Liver (tissue), 9 donors: ENCODE results near the gene CISD1. TPM values are rescaled to one million over a fixed set of nuclear protein-coding genes. Genes with fewer than 3 reads are reported as not detected.
A peak's percentile ranks its signal among the peaks of the same experiment; 100 is the strongest.

Experiments used
- DNase-seq: peaks from one replicate; pipeline ENCODE4 v3.0.0-alpha.2; 2017; ENCODE audit warnings: low spot score
- H3K27ac ChIP-seq, 2 donors: one replicate each; pipeline ENCODE4 v1.7.0; 2013; ENCODE audit warnings: inconsistent platforms in 2 of 2, low read length in 2 of 2, control low read depth in 1 of 2, low read depth in 1 of 2, mild to moderate bottlenecking in 1 of 2
- H3K27me3 ChIP-seq, 4 donors: one replicate each; pipeline versions ENCODE4 v1.6.1 to v1.7.0; 2013; ENCODE audit warnings: low read length in 3 of 4, inconsistent platforms in 1 of 4, mild to moderate bottlenecking in 1 of 4, moderate library complexity in 1 of 4; ENCODE audit not compliant: control insufficient read depth in 4 of 4, insufficient read depth in 4 of 4
- H3K36me3 ChIP-seq, 4 donors: one replicate each; pipeline versions ENCODE4 v1.6.1 to v1.7.0; 2013; ENCODE audit warnings: low read length in 3 of 4, mild to moderate bottlenecking in 3 of 4, low read depth in 1 of 4, moderate library complexity in 1 of 4; ENCODE audit not compliant: control insufficient read depth in 4 of 4, insufficient read depth in 3 of 4
- H3K4me1 ChIP-seq, 4 donors: one replicate each; pipeline versions ENCODE4 v1.6.1 to v1.7.0; 2013; ENCODE audit warnings: low read length in 3 of 4, mild to moderate bottlenecking in 3 of 4, moderate library complexity in 1 of 4; ENCODE audit not compliant: control insufficient read depth in 4 of 4, insufficient read depth in 4 of 4
- H3K4me3 ChIP-seq, 3 donors: one replicate each; pipeline versions ENCODE4 v1.6.1 to v1.7.0; 2013; ENCODE audit warnings: low read length in 3 of 3, control low read depth in 1 of 3, low read depth in 1 of 3, mild to moderate bottlenecking in 1 of 3
- H3K9ac ChIP-seq, 2 donors: one replicate each; pipeline ENCODE4 v1.7.0; 2013; ENCODE audit warnings: low read length in 2 of 2, mild to moderate bottlenecking in 2 of 2, moderate library complexity in 2 of 2, control low read depth in 1 of 2, low read depth in 1 of 2
- H3K9me3 ChIP-seq, 4 donors: one replicate each; pipeline versions ENCODE4 v1.6.1 to v1.7.0; 2013; ENCODE audit warnings: low read length in 3 of 4; ENCODE audit not compliant: control insufficient read depth in 4 of 4
- EGR1 ChIP-seq, 2 donors: IDR thresholded peaks; 2 replicates each; pipeline ENCODE4 v1.6.1; 2016 to 2018; ENCODE audit warnings: antibody characterized with exemption in 2 of 2, low read depth in 2 of 2
- FOXA2 ChIP-seq: IDR thresholded peaks from 2 replicates; pipeline ENCODE4 v1.6.1; 2016; ENCODE audit warnings: antibody characterized with exemption
- GABPA ChIP-seq, 2 donors: IDR thresholded peaks in 1 of 2; conservative IDR thresholded peaks in 1 of 2; 2 replicates each; pipeline ENCODE4 v1.6.1; 2016; ENCODE audit warnings: antibody characterized with exemption in 2 of 2, mild to moderate bottlenecking in 1 of 2, moderate library complexity in 1 of 2
- HNF4A ChIP-seq, 2 donors: conservative IDR thresholded peaks; 2 replicates each; pipeline ENCODE4 v1.6.1; 2016; ENCODE audit warnings: antibody characterized with exemption in 2 of 2, mild to moderate bottlenecking in 2 of 2
- HNF4G ChIP-seq: IDR thresholded peaks from 2 replicates; pipeline ENCODE4 v1.6.1; 2016; ENCODE audit warnings: antibody characterized with exemption
- JUND ChIP-seq, 2 donors: IDR thresholded peaks; 2 replicates each; pipeline ENCODE4 v1.6.1; 2016; ENCODE audit warnings: antibody characterized with exemption in 2 of 2
- NR2F2 ChIP-seq: IDR thresholded peaks from 2 replicates; pipeline ENCODE4 v1.6.1; 2016; ENCODE audit warnings: antibody characterized with exemption
- RXRA ChIP-seq, 2 donors: IDR thresholded peaks; 2 replicates each; pipeline ENCODE4 v1.6.1; 2017 to 2018; ENCODE audit warnings: antibody characterized with exemption in 2 of 2, mild to moderate bottlenecking in 1 of 2
- TAF1 ChIP-seq: conservative IDR thresholded peaks from 2 replicates; pipeline ENCODE4 v1.6.1; 2016; ENCODE audit warnings: antibody characterized with exemption, mild to moderate bottlenecking
- YY1 ChIP-seq: IDR thresholded peaks from 2 replicates; pipeline ENCODE4 v1.6.1; 2016; ENCODE audit warnings: antibody characterized with exemption, mild to moderate bottlenecking
- WGBS: extraction: QIAGEN DNeasy Blood & Tissue Kit; methylation state at CpG from one replicate; pipeline ENCODE4 v1.1.7; 2013; 5-methylcytosine and 5-hydroxymethylcytosine counted together
- polyA plus RNA-seq, 2 donors: library from polyadenylated mRNA; stranded (reverse) in 1 of 2; unstranded in 1 of 2; fragments of 200-250 nt in 1 of 2; fragments of >200 nt in 1 of 2; fragmentation: Nextera tagmentation in 1 of 2; extraction: Ambion mirVana in 1 of 2; gene quantifications; one replicate each; pipeline versions ENCODE4 v1.2.1 to v1.2.3, GENCODE V29; 2013 to 2015
- total RNA-seq, 2 donors: library from RNA; depleted of rRNA; stranded (reverse); fragments of >200 nt; gene quantifications; one replicate each; pipeline ENCODE4 v1.2.3, GENCODE V29; 2014
- TF ChIP-seq, protein P1 (sequence below): IDR thresholded peaks from 2 replicates; pipeline ENCODE4 v1.6.1; 2016; ENCODE audit warnings: antibody characterized with exemption
- TF ChIP-seq, protein P2 (sequence below): IDR thresholded peaks from 2 replicates; pipeline ENCODE4 v1.6.1; 2016; ENCODE audit warnings: antibody characterized with exemption
- TF ChIP-seq, protein P3 (sequence below): IDR thresholded peaks from 2 replicates; pipeline ENCODE4 v1.6.1; 2016; ENCODE audit warnings: antibody characterized with exemption, mild to moderate bottlenecking
- TF ChIP-seq, protein P4 (sequence below): fragments of 150-350 bp; IDR thresholded peaks from 2 replicates; pipeline ENCODE4 v1.5.1; 2017; ENCODE audit warnings: improper control_type of control experiment, low read depth, low read length; ENCODE audit not compliant: missing input control
- TF ChIP-seq, protein P5 (sequence below): IDR thresholded peaks from 2 replicates; pipeline ENCODE4 v1.6.1; 2016; ENCODE audit warnings: antibody characterized with exemption
- donor health status: healthy.
- donor health status: healthy.
- donor health status: healthy.
- donor health status: healthy.
- donor health status: healthy.

CISD1 gene
- total and polyA plus RNA-seq, 4 donors = 8.5 to 141 (median 15.5) TPM

DNA sequence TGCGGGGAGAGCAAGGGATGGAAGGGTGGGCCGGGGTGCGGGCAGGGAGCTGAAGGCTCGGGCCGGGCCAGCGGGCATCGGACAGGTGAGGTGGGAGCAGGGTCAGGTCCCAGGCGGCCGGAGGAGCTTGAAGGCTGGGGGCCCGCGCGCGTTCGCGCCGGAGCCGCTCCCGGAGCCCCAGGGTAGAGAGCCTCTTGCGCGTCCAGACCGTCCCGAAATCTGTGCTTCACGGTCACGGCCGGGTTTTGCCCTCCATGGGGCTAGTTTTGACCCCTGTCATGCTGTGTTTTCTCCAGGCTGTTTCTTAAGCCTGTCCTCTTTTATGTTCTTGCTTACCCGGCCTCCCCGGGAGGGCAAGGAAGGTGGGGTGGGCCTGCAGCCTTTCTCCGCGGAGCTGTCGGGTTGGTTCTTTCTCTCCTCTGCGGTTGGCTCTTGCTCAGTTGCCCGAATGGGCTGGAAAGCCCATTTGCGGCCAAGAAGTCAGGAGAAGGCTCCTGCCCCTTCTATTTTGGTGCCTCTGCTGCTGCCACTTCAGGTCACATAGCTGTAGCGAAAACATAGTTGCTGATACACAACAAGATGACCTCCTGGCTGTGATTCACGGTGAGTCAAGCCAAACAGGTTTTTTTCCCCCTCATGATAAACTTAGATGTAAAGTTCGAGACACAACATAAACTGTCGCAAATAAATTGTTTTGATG is 66.5 kb downstream of the CISD1 start:
- no peaks in the 10 kb centered on the region for H3K36me3 ChIP-seq
- H3K4me1 ChIP-seq = peaks cover 2 to 18% (median 7%) of the 10 kb centered on the region in 4 donors
- DNase-seq = peak; percentile 35
- H3K9ac ChIP-seq = peak overlapping the region; percentile 52 to 83
- no peaks in the 10 kb centered on the region for H3K27me3 ChIP-seq
- TF ChIP-seq YY1 = peak; percentile 31
- TF ChIP-seq GABPA (IDR thresholded peaks at IDR 0.05 in 1 of 2, conservative IDR thresholded peaks at IDR 0.05 in 1 of 2) = no peak
- peak overlapping the region; percentile 65 to 91 (median 91) for H3K4me3 ChIP-seq
- peak overlapping the region; percentile 69 to 80 for H3K27ac ChIP-seq
- no peaks in the 10 kb centered on the region for H3K9me3 ChIP-seq
- 3% methylated on average over 37 of the region's 37 CpGs for WGBS

DNA sequence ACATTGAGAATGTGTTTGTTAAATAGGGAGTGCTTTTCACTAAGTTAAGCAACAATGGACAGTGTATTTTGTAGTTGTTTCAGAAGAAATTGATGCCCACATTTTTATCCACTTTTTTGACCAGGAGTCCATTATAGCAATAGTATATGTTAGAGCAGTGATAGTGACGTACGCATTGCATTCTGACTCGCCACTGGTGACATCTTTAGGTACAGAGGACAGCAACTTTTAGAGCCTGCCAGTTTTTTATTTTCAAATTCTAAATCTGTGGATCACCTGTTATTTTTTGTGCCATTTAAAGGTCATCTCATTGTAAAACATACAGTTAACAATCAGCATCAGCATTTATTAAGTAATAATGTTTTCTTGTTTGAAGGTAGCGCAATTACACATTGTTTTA is 67.3 kb downstream of the CISD1 start:
- Histone ChIP-seq H3K4me1 (peaks cover 2 to 18% (median 7%) of the 10 kb centered on the region in 4 donors), H3K9me3 (no peaks in the 10 kb centered on the region), H3K36me3 (no peaks in the 10 kb centered on the region), H3K27ac (no peak overlapping the region), H3K4me3 (no peak overlapping the region), H3K27me3 (no peaks in the 10 kb centered on the region), H3K9ac (no peak overlapping the region)
- DNase-seq = no peak
- 94% methylated on average over 4 of the region's 4 CpGs for WGBS
- TF ChIP-seq, protein P1, sequence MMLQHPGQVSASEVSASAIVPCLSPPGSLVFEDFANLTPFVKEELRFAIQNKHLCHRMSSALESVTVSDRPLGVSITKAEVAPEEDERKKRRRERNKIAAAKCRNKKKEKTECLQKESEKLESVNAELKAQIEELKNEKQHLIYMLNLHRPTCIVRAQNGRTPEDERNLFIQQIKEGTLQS = no peak
- no peak for TF ChIP-seq EGR1 (IDR thresholded peaks at IDR 0.05; ENCODE audit: low read depth in 2 of 2)
- TF ChIP-seq, protein P2, sequence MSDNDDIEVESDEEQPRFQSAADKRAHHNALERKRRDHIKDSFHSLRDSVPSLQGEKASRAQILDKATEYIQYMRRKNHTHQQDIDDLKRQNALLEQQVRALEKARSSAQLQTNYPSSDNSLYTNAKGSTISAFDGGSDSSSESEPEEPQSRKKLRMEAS = no peak
- TF ChIP-seq, protein P3, sequence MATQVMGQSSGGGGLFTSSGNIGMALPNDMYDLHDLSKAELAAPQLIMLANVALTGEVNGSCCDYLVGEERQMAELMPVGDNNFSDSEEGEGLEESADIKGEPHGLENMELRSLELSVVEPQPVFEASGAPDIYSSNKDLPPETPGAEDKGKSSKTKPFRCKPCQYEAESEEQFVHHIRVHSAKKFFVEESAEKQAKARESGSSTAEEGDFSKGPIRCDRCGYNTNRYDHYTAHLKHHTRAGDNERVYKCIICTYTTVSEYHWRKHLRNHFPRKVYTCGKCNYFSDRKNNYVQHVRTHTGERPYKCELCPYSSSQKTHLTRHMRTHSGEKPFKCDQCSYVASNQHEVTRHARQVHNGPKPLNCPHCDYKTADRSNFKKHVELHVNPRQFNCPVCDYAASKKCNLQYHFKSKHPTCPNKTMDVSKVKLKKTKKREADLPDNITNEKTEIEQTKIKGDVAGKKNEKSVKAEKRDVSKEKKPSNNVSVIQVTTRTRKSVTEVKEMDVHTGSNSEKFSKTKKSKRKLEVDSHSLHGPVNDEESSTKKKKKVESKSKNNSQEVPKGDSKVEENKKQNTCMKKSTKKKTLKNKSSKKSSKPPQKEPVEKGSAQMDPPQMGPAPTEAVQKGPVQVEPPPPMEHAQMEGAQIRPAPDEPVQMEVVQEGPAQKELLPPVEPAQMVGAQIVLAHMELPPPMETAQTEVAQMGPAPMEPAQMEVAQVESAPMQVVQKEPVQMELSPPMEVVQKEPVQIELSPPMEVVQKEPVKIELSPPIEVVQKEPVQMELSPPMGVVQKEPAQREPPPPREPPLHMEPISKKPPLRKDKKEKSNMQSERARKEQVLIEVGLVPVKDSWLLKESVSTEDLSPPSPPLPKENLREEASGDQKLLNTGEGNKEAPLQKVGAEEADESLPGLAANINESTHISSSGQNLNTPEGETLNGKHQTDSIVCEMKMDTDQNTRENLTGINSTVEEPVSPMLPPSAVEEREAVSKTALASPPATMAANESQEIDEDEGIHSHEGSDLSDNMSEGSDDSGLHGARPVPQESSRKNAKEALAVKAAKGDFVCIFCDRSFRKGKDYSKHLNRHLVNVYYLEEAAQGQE = no peak
- TF ChIP-seq JUND (IDR thresholded peaks at IDR 0.05) = no peak
- TF ChIP-seq, protein P4, sequence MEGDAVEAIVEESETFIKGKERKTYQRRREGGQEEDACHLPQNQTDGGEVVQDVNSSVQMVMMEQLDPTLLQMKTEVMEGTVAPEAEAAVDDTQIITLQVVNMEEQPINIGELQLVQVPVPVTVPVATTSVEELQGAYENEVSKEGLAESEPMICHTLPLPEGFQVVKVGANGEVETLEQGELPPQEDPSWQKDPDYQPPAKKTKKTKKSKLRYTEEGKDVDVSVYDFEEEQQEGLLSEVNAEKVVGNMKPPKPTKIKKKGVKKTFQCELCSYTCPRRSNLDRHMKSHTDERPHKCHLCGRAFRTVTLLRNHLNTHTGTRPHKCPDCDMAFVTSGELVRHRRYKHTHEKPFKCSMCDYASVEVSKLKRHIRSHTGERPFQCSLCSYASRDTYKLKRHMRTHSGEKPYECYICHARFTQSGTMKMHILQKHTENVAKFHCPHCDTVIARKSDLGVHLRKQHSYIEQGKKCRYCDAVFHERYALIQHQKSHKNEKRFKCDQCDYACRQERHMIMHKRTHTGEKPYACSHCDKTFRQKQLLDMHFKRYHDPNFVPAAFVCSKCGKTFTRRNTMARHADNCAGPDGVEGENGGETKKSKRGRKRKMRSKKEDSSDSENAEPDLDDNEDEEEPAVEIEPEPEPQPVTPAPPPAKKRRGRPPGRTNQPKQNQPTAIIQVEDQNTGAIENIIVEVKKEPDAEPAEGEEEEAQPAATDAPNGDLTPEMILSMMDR = no peak
- no peak for TF ChIP-seq TAF1
- no peak for TF ChIP-seq RXRA (IDR thresholded peaks at IDR 0.05)
- TF ChIP-seq YY1 = no peak
- no peak for TF ChIP-seq NR2F2
- TF ChIP-seq GABPA (IDR thresholded peaks at IDR 0.05 in 1 of 2, conservative IDR thresholded peaks at IDR 0.05 in 1 of 2) = no peak
- TF ChIP-seq, protein P5, sequence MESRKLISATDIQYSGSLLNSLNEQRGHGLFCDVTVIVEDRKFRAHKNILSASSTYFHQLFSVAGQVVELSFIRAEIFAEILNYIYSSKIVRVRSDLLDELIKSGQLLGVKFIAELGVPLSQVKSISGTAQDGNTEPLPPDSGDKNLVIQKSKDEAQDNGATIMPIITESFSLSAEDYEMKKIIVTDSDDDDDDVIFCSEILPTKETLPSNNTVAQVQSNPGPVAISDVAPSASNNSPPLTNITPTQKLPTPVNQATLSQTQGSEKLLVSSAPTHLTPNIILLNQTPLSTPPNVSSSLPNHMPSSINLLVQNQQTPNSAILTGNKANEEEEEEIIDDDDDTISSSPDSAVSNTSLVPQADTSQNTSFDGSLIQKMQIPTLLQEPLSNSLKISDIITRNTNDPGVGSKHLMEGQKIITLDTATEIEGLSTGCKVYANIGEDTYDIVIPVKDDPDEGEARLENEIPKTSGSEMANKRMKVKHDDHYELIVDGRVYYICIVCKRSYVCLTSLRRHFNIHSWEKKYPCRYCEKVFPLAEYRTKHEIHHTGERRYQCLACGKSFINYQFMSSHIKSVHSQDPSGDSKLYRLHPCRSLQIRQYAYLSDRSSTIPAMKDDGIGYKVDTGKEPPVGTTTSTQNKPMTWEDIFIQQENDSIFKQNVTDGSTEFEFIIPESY = no peak
- TF ChIP-seq FOXA2 = no peak
- no peak for TF ChIP-seq HNF4G
- no peak for TF ChIP-seq HNF4A (conservative IDR thresholded peaks at IDR 0.05)

Other genes starting within 250 kb of the CISD1 start
- gene IPMK, start 1.3 kb upstream of the CISD1 start, total RNA-seq = 1 to 10 TPM; 4.8 to 5.2 TPM
- 1 to 10 TPM; 1.4 to 1.8 TPM for gene IPMK, start 1.3 kb upstream of the CISD1 start, polyA plus RNA-seq
- gene UBE2D1, start 65.8 kb downstream of the CISD1 start, total RNA-seq = 1 to 10 TPM; 4.9 to 6.7 TPM
- 1 to 10 TPM; 3.5 to 6.8 TPM for gene UBE2D1, start 65.8 kb downstream of the CISD1 start, polyA plus RNA-seq
- gene TFAM, start 116.2 kb downstream of the CISD1 start, total RNA-seq = 10 to 100 TPM; 15.0 to 21.8 TPM
- 10 to 100 TPM; 12.5 to 22.9 TPM for gene TFAM, start 116.2 kb downstream of the CISD1 start, polyA plus RNA-seq
- 1 to 10 TPM; 5.3 to 6.1 TPM for gene BICC1, start 243.7 kb downstream of the CISD1 start, total RNA-seq
- 1 to 10 TPM in 1 of 2 donors, under 1 TPM in 1; 0.82 to 3.7 TPM for gene BICC1, start 243.7 kb downstream of the CISD1 start, polyA plus RNA-seq